PC-9 (cell line): ENCODE data around the gene SLC25A53.

Experiments
- EZH2 ChIP-seq: fragments of 200-600 bp; sonication (generic); IDR thresholded peaks from 2 replicates; pipeline ENCODE4 v1.8.0; 2017; ENCODE audit warnings: antibody characterized with exemption, low read depth
- TF ChIP-seq, protein P1 (sequence below): fragments of 200-600 bp; sonication (generic); conservative IDR thresholded peaks from 2 replicates; pipeline ENCODE4 v1.6.1; 2017; ENCODE audit warnings: mixed run types, antibody characterized with exemption, mild to moderate bottlenecking, moderate library complexity

DNA sequence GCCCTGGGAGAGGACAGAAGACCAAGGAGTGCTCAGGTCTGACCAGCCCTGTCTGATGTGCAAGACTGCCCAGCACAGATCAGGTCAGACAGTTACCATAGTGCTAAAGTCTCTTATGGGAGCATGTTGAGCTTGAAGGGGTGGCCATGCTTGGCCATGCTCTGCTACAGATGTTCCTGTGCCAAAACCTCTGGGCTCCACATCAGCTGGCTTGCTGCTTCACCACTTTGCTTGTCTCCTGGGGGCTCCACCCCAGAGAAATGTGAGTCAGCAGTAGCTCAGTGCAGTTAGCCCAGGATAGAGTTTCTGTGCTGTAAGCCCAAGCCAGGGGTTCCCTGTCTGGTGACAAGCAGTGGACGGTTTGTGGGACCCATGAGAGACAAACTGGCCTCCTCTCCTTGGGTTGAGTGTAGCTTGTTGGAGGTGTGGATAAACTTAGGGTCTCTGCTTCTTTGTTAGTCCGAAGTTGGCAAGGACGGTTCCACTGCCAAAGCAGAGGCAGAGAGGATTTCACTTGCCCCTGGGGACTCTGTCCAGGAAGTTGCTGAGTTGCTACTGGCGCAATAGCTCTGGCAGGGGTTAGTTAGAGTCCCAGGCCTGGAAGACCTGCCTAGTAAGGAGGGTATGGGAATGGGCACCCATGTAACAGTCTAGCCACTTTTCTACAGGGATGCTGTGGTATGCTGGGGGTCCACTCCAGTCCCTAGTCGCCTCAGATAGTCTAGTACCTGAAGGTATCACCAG, 72.1 kb downstream of the SLC25A53 start:
- TF ChIP-seq, protein P1, sequence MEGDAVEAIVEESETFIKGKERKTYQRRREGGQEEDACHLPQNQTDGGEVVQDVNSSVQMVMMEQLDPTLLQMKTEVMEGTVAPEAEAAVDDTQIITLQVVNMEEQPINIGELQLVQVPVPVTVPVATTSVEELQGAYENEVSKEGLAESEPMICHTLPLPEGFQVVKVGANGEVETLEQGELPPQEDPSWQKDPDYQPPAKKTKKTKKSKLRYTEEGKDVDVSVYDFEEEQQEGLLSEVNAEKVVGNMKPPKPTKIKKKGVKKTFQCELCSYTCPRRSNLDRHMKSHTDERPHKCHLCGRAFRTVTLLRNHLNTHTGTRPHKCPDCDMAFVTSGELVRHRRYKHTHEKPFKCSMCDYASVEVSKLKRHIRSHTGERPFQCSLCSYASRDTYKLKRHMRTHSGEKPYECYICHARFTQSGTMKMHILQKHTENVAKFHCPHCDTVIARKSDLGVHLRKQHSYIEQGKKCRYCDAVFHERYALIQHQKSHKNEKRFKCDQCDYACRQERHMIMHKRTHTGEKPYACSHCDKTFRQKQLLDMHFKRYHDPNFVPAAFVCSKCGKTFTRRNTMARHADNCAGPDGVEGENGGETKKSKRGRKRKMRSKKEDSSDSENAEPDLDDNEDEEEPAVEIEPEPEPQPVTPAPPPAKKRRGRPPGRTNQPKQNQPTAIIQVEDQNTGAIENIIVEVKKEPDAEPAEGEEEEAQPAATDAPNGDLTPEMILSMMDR = no peak
- TF ChIP-seq EZH2 = no peak
